Neutrophil (primary cell): ENCODE measurements around the gene PNMT.

Experiments used
- H3K27ac ChIP-seq: fragments of 200-600 bp; sonication (generic); 2 replicates; pipeline ENCODE4 v1.5.1; 2016; ENCODE audit warnings: mild to moderate bottlenecking, moderate library complexity
- H3K27me3 ChIP-seq: fragments of 200-600 bp; sonication (generic); 2 replicates; pipeline ENCODE4 v1.6.0; 2016; ENCODE audit warnings: mild to moderate bottlenecking
- H3K36me3 ChIP-seq: fragments of 200-600 bp; sonication (generic); 2 replicates; pipeline ENCODE4 v1.5.1; 2017
- H3K4me1 ChIP-seq, 2 experiments: fragments of 200-600 bp in 1 of 2; sonication (generic) in 1 of 2; 1 replicate in 1 of 2; 2 replicates in 1 of 2; pipeline versions ENCODE4 v1.5.1 to v1.6.1; 2013 to 2016; ENCODE audit warnings: low read depth in 1 of 2, low read length in 1 of 2, mild to moderate bottlenecking in 1 of 2, moderate library complexity in 1 of 2; ENCODE audit not compliant: control insufficient read depth in 1 of 2, insufficient read depth in 1 of 2
- H3K4me3 ChIP-seq, 2 experiments: fragments of 200-600 bp in 1 of 2; sonication (generic) in 1 of 2; 1 replicate in 1 of 2; 2 replicates in 1 of 2; pipeline ENCODE4 v1.5.1; 2013 to 2016; ENCODE audit warnings: low read depth in 1 of 2, low read length in 1 of 2, mild to moderate bottlenecking in 1 of 2, moderate library complexity in 1 of 2
- H3K9me3 ChIP-seq: fragments of 200-600 bp; sonication (generic); 2 replicates; pipeline ENCODE4 v1.5.1; 2016
- CTCF ChIP-seq: fragments of 200-600 bp; sonication (generic); IDR thresholded peaks from 2 replicates; pipeline ENCODE4 v1.5.1; 2016; ENCODE audit warnings: antibody characterized with exemption

PNMT gene

DNA sequence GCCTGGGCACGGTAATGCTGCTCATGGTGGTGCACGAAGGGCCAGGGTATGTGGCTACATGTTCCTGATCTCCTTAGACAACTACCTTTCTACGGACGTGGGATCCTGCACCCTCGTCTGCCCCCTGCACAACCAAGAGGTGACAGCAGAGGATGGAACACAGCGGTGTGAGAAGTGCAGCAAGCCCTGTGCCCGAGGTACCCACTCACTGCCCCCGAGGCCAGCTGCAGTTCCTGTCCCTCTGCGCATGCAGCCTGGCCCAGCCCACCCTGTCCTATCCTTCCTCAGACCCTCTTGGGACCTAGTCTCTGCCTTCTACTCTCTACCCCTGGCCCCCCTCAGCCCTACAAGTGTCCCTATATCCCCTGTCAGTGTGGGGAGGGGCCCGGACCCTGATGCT, 43.6 kb downstream of the PNMT start:
- TF ChIP-seq CTCF, result no peak
- Histone ChIP-seq H3K36me3 (no peaks in the 10 kb centered on the region), H3K27me3 (no peaks in the 10 kb centered on the region), H3K4me3 (no peak overlapping the region), H3K9me3 (no peaks in the 10 kb centered on the region), H3K27ac (no peak overlapping the region), H3K4me1 (no peaks in the 10 kb centered on the region)

DNA sequence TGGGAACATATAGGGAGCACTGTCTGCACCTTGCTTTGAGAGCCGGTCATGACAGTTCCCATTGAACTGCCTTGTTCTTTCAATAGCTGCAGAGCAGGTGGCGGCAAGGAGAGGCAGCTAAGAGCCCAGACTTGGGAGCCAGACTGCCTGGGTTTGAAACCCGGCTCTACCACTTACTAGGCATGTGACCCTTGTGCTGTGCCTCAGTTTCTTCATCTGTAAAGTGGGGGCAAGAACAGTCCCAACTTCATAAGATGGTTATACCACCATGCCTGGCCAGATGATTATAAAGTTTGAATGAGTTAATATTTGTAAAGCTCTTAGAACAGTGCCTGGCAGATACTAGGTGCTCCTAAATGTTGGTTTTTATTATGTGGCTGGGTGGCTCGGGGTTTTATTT, 46.0 kb downstream of the PNMT start:
- Histone ChIP-seq H3K27ac (no peak overlapping the region), H3K4me3 (no peak overlapping the region), H3K4me1 (no peaks in the 10 kb centered on the region), H3K27me3 (no peaks in the 10 kb centered on the region), H3K36me3 (no peaks in the 10 kb centered on the region), H3K9me3 (no peaks in the 10 kb centered on the region)
- TF ChIP-seq CTCF, result no peak

DNA sequence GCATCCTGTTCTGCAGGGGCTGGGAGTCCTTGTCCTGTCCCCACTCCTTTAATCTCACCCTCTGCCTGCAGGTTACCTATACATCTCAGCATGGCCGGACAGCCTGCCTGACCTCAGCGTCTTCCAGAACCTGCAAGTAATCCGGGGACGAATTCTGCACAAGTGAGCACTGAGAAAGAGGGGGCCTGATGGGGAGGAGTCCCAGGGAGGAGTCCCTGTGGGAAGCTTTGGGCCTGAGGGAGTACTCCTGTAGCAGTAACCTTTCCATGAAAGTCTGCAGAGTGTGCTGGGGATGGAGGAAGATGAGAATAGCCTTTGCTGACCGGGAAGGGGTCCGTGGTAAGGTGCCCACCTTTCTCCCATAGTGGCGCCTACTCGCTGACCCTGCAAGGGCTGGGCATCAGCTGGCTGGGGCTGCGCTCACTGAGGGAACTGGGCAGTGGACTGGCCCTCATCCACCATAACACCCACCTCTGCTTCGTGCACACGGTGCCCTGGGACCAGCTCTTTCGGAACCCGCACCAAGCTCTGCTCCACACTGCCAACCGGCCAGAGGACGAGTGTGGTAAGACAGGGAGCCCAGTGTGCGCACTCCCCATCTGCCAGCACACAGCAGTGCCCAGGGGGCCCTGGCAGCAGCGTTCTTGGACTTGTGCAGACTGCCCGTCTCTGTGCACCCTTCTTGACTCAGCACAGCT, 47.3 kb downstream of the PNMT start:
- Histone ChIP-seq H3K4me3 (no peak overlapping the region), H3K36me3 (no peaks in the 10 kb centered on the region), H3K9me3 (no peaks in the 10 kb centered on the region), H3K27ac (no peak overlapping the region), H3K4me1 (no peaks in the 10 kb centered on the region), H3K27me3 (no peaks in the 10 kb centered on the region)
- TF ChIP-seq CTCF, result no peak

GRCh38 chr17:39716073-39716818, 48.0 kb downstream of the PNMT start:
- no peaks in the 10 kb centered on the region for H3K36me3 ChIP-seq
- H3K9me3 ChIP-seq, result no peaks in the 10 kb centered on the region
- H3K4me1 ChIP-seq, result no peaks in the 10 kb centered on the region
- no peak overlapping the region for H3K4me3 ChIP-seq
- H3K27ac ChIP-seq, result no peak overlapping the region
- no peaks in the 10 kb centered on the region for H3K27me3 ChIP-seq
- no peak for TF ChIP-seq CTCF

- no peak overlapping the region for H3K27ac ChIP-seq
- H3K36me3 ChIP-seq, result no peaks in the 10 kb centered on the region
- H3K4me1 ChIP-seq, result no peaks in the 10 kb centered on the region
- H3K9me3 ChIP-seq, result no peaks in the 10 kb centered on the region
- no peak overlapping the region for H3K4me3 ChIP-seq
- H3K27me3 ChIP-seq, result no peaks in the 10 kb centered on the region
- TF ChIP-seq CTCF, result no peak
These were observed 48.8 kb downstream of the PNMT start for GRCh38 chr17:39716879-39717536.
